CD4-positive, alpha-beta T cell treated with Interleukin-4 for 4 hours (primary cell): Measurements from ENCODE around the gene TIMM22.
"Not testable (repeated sequence)": the region's sequence is repeated elsewhere in the genome, so short reads cannot be mapped to it uniquely, and the experiment has no call there.

Experiments
- DNase-seq: peaks from one replicate; pipeline ENCODE4 v3.0.0-alpha.2; 2020

TIMM22 gene

GRCh38 chr17:996554-997344 is at the start of gene TIMM22:
Gene TIMM22, plus strand, starts transcription at chr17:997129. Its CDS starts 14 bp downstream, at chr17:997143.
- DNase-seq, result peak; percentile 94

DNA sequence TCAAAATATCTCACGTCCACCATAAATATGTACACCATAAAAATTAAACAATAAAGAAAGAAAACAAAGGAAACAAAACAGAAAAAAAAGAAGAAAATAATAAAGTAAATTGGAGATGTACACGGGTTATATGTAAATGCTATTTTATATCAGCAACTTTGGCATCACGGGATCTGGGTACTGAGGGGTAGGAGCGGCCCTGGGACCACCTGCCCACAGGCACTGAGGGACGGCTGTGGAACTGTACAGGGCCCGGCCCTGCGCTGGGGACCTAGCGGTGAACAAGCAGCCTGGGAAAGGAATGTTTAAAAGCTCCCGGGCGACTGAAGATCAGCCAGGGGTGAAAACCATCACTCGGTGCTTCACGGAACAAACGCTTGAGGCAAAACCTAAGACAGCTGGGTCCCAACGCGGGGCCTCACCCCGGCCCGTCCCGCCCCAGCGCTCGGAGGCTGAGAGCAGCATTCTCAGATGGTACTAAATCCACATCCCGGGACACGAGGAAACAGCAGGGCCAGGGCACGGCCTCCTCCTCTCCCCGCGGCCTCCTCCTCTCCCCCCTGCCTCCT is 48.6 kb upstream of the TIMM22 start:
- DNase-seq, result no peak

GRCh38 chr17:949623-950303 is 47.2 kb upstream of the TIMM22 start:
- no peak for DNase-seq

GRCh38 chr17:951325-952132 is 45.4 kb upstream of the TIMM22 start:
- no peak for DNase-seq

DNA sequence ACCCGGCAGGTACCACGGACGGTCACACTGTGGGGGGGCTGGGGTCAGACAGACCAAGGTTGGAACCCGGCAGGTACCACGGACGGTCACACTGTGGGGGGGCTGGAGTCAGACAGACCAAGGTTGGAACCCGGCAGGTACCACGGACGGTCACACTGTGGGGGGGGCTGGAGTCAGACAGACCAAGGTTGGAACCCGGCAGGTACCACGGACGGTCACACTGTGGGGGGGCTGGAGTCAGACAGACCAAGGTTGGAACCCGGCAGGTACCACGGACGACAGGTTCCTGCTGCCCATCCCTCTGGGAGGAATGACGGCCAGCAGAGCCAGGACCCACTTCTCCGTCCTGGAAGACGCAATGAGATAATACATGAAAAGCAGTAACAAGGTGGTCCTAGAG is 44.3 kb upstream of the TIMM22 start:
- DNase-seq, result not testable (repeated sequence)

DNA sequence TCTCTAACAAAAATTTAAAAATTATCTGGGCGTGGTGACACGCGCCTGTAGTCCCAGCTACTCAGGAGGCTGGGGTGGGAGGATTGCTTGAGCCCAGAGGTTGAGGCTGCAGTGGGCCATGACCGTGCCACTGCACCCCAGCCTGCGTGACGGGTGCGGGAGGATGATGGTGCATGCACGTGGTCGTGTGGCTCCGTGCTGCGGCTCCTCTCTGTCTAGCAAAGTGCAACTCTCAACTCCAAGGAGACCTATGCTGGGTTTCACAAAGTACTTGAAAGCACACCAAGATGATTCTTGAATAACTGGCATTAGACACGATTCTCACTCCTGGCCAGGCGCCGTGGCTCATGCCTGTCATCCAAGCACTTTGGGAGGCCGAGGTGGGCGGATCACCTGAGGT is 43.2 kb upstream of the TIMM22 start:
- no peak for DNase-seq

GRCh38 chr17:954431-955164 is 42.3 kb upstream of the TIMM22 start:
- no peak for DNase-seq

- no peak for DNase-seq
These were observed 40.0 kb upstream of the TIMM22 start for GRCh38 chr17:956905-957304.

DNA sequence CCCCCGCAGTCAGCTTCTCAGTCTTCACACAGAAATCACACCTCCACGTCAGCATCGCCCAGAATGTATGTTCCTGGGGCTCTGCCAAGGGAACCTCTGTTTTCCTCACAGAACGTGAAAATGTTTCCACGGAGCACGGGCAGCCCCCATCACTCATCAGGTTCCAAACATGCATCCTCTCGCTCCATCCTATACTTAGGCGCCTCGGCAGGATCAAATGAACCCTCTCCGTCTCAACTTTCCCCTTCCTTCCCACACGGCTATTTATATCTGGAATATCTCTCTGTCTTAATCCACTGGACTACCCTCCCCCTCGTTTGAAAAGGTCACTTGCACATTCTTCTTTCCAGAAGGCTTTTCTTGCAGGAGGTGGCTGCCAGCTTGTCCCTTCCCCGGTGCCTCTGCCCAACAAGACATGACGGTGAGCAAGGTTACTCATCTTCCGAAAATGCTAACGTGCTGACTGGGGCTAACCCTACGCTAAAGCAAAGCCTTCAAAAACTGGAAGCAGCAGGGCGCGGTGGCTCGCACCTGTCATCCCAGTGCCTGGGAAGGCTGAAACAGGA is 39.0 kb upstream of the TIMM22 start:
- no peak for DNase-seq

DNA sequence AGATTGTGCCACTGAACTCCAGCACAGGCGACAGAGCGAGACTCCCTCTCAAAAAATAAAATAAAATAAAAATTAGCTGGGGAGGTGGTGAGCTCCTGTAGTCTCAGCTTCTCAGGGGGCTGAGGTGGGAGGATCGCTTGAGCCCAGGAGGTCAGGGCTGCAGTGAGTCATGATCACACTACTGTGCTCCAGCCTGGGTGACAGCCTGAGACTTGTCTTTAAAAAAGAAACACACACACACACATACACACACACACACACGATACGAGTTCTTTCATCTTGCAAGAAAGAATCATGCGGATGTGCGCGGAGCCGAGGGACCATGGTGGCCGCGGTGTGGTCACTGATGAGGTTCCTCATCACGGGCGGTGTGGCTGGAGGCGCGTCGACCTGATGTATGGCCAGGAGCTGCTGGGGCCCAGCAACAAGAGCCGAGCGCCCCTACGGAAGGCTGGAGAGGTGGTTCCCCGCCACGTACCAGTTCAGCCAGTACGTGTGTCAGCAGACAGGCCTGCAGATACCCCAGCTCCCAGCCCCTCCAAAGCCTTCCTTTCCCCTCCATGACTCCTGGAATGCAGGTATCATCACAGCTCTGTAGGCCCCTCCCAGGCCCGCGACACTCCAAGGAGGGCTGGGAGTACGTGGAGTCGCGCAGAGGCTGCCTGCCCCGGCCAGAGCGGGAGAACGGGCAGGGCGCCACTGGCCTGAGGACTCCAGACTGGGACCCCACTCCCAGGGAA is 38.0 kb upstream of the TIMM22 start:
- no peak for DNase-seq

DNA sequence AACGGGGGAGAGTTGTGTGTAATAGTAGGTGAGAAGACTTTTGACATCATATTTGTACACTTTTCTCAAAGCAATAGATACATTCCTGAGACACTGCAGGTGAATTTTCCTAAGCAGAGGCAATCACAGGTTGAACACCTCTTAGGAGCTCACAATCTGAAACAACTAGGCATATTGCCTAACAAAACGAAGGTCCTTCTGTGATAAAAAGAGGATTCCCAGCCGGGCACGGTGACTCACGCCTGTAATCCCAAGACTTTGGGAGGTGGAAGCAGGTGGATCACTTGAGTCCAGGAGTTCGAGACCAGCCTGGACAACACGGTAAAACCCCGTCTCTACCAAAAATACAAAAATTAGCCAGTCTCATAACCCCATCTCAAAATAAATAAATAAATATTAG is 34.8 kb upstream of the TIMM22 start:
- DNase-seq, result no peak

DNA sequence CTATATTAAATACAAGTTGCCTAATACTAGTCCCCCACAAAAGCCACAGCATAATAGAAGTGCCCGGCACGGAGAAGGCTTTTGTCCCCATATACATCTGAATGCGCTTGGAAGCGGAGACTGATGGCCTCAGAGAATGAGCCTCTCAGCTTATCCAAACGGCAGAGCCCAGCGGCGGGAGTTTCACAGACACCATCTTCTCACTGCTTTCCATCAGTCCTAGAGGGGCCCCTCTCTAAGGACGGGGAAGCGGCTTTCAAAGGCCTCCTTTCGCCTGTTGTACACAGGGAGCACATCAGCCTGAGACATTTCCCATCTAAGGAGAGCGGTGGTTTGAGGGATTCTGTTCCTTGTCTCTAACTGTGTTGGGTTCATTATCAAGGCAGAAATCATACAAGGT is 34.3 kb upstream of the TIMM22 start:
- DNase-seq, result no peak

DNA sequence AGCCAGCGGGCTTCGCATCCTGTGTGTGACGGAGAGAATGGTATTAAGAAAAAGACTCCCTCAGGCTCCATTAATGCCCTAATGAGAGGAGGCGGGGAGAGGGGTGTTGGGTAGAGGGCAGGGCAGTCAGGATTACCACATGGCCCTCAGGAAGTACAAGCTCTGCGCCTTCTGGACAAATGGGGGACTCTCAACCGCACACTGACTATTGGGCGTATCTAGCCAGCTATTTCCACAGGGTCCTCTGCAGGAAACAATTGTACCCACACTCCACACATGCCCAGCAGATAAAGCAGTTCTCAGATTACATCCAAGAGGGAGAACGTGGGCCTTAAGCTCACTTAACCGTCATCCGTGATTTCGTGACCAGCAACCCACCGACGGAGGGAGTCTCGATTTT is 32.1 kb upstream of the TIMM22 start:
- no peak for DNase-seq

GRCh38 chr17:965311-965989 is 31.5 kb upstream of the TIMM22 start:
- DNase-seq, result no peak

GRCh38 chr17:967122-967521 is 29.8 kb upstream of the TIMM22 start:
- DNase-seq, result no peak

GRCh38 chr17:968812-969730 is 27.9 kb upstream of the TIMM22 start:
- DNase-seq, result no peak

GRCh38 chr17:969811-970355 is 27.0 kb upstream of the TIMM22 start:
- no peak for DNase-seq

GRCh38 chr17:970364-970763 is 26.6 kb upstream of the TIMM22 start:
- DNase-seq, result no peak

DNA sequence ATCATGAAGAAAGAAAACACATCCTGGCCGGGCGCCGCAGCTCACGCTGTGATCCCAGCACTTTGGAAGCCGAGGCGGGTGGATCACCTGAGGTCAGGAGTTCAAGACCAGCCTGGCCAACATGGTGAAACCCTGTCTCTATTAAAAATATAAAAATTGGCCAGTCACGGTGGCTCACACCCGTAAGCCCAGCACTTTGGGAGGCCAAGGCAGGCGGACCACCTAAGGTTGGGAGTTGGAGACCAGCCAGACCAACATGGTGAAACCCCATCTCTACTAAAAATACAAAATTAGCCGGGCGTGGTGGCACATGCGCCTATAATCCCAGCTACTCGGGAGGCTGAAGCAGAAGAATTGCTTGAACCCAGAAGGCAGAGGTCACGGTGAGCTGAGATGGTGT is 25.1 kb upstream of the TIMM22 start:
- DNase-seq, result not testable (repeated sequence)
